Heart right ventricle (tissue), 16 donors: Measurements from ENCODE around the gene E2F1. TPM values are rescaled to one million over a fixed set of nuclear protein-coding genes. Genes with fewer than 3 reads are reported as not detected.

Experiments used
- ATAC-seq, 8 donors: fragments of 200-7000 bp; cut with Tn5 transposase; one replicate each; pipeline ENCODE4 v1.9.1; 2020; ENCODE audit warnings: mild to moderate bottlenecking in 8 of 8, moderate library complexity in 8 of 8, moderate number of reproducible peaks in 1 of 8
- DNase-seq, 2 donors: peaks; one replicate each; pipeline ENCODE4 v3.0.0-alpha.2; 2020
- H3K27ac ChIP-seq, 10 donors: fragments of 200-600 bp; sonication (generic) in 2 of 10; one replicate each; pipeline versions ENCODE4 v1.5.0 to v1.8.0; 2020 to 2022; ENCODE audit warnings: mild to moderate bottlenecking in 3 of 10
- H3K27me3 ChIP-seq, 7 donors: fragments of 200-600 bp; one replicate each; pipeline ENCODE4 v1.8.0; 2021 to 2022; ENCODE audit warnings: mild to moderate bottlenecking in 2 of 7
- H3K36me3 ChIP-seq, 9 donors: fragments of 200-600 bp; sonication (generic) in 1 of 9; one replicate each; pipeline versions ENCODE4 v1.5.0 to v1.8.0; 2020 to 2022; ENCODE audit warnings: mild to moderate bottlenecking in 2 of 9
- H3K4me1 ChIP-seq, 9 donors: fragments of 200-600 bp; sonication (generic) in 1 of 9; one replicate each; pipeline versions ENCODE4 v1.5.0 to v1.8.0; 2020 to 2022; ENCODE audit warnings: mild to moderate bottlenecking in 4 of 9
- H3K4me3 ChIP-seq, 10 donors: fragments of 200-600 bp; sonication (generic) in 2 of 10; one replicate each; pipeline versions ENCODE4 v1.5.0 to v1.8.0; 2020 to 2022; ENCODE audit warnings: mild to moderate bottlenecking in 7 of 10, moderate library complexity in 2 of 10
- H3K9me3 ChIP-seq, 11 donors: fragments of 200-600 bp in 10 of 11; sonication (generic) in 2 of 11; one replicate each; pipeline versions ENCODE4 v1.5.0 to v1.8.0; 2013 to 2022; ENCODE audit warnings: mild to moderate bottlenecking in 2 of 11, control low read depth in 1 of 11, moderate library complexity in 1 of 11
- WGBS, 2 donors: extraction: QIAGEN DNeasy Blood & Tissue Kit; methylation state at CpG; one replicate each; pipeline ENCODE4 v1.1.7; 2013; ENCODE audit warnings: inconsistent platforms in 1 of 2; 5-methylcytosine and 5-hydroxymethylcytosine counted together
- intact Hi-C, 10 donors: fragments of 100-400 bp; cut with DNase I; formaldehyde crosslinking; loops; one replicate each; pipeline versions ENCODE4 v1.11.1 to v1.14.2; 2022
- polyA plus RNA-seq, 2 donors: library from polyadenylated mRNA; stranded (reverse); fragments of 200-250 nt; gene quantifications; one replicate each; pipeline ENCODE4 v1.2.3, GENCODE V29; 2013
- total RNA-seq, 10 donors: library from RNA; stranded (reverse); fragmentation: NEBNext Ultra II Directional in 3 of 10; extraction: Animal tissue kit (Norgen Biotek cat#: 25700) in 3 of 10; gene quantifications; one replicate each; pipeline versions ENCODE4 v1.2.1 to v1.2.4, GENCODE V29; 2021 to 2023
- TF ChIP-seq, protein P1 (sequence below), 9 donors: fragments of 200-600 bp; sonication (generic) in 2 of 9; IDR thresholded peaks; one replicate each; pipeline versions ENCODE4 v1.5.0 to v1.8.0; 2021 to 2022; ENCODE audit warnings: antibody characterized with exemption in 9 of 9, mild to moderate bottlenecking in 5 of 9, moderate library complexity in 1 of 9
- donor health status: Arrhythmogenic right ventricular cardiomyopathy.
- donor health status: ischemic (EF 13 %, LVEDD 7.1; RV severe dilation, severe dysfunction).
- donor health status: healthy with polysubstance abuse.
- donor health status: DM: no; HTN: yes; CAD: no.
- donor health status: DM: no; HTN: no; CAD: no.
- donor health status: ischemic (EF 25% LVEDD 6.9; RV normal size, moderate dysfunction).
- donor health status: ischemic (EF 25% LVEDD 5.7; RV mildly dilated, moderate dysfunction).
- donor health status: healthy.
- donor health status: DM: yes; HTN: yes; CAD: no.
- donor health status: Ischemic cardiomyopathy.
- donor health status: ischemic (EF 35%, LVEDD 5.7; RV mildly dilated, moderate dysfunction).
- donor health status: nonischemic (EF 11% LVEDD 7.7; RV severe dilation, severe dysfunction).
- donor health status: DM: yes; HTN: yes; CAD: no.
- donor health status: PGD.
- donor health status: ischemic (EF 29% LVEDD 5.4; RV normal size, mild dysfunction).
- donor health status: nonischemic (EF 23%, LVEDD 6.1; RV moderate dilation, normal function).

E2F1 gene
- total and polyA plus RNA-seq, 12 donors, result 0.44 to 3.4 (median 1.2) TPM

DNA sequence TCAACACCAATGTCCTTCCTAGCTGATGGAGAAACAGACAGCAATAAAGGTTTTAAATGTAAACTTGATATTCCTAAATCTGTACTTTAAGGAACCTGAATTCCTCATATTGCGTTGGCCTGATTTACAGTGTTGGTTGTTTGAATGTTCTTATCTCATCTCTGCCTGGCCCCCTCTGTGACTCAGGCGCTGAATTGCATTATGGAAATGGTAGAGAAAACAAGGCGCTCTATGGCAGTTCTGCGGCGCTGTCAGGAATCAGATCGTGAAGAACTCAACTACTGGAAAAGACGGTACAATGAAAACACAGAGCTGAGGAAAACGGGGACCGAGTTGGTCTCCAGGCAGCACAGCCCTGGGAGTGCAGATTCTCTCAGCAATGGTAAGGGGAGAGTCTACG lies 56.7 kb downstream of the E2F1 start:
- H3K27me3 ChIP-seq, result no peaks in the 10 kb centered on the region
- H3K4me3 ChIP-seq, result no peak overlapping the region
- DNase-seq (no peak), ATAC-seq (no peak)
- intact Hi-C loops, result no loop called here
- no peaks in the 10 kb centered on the region for H3K9me3 ChIP-seq
- H3K4me1 ChIP-seq, result no peaks in the 10 kb centered on the region
- H3K36me3 ChIP-seq, result peaks cover 0 to 100% (median 38%) of the 10 kb centered on the region in 9 donors
- TF ChIP-seq, protein P1, sequence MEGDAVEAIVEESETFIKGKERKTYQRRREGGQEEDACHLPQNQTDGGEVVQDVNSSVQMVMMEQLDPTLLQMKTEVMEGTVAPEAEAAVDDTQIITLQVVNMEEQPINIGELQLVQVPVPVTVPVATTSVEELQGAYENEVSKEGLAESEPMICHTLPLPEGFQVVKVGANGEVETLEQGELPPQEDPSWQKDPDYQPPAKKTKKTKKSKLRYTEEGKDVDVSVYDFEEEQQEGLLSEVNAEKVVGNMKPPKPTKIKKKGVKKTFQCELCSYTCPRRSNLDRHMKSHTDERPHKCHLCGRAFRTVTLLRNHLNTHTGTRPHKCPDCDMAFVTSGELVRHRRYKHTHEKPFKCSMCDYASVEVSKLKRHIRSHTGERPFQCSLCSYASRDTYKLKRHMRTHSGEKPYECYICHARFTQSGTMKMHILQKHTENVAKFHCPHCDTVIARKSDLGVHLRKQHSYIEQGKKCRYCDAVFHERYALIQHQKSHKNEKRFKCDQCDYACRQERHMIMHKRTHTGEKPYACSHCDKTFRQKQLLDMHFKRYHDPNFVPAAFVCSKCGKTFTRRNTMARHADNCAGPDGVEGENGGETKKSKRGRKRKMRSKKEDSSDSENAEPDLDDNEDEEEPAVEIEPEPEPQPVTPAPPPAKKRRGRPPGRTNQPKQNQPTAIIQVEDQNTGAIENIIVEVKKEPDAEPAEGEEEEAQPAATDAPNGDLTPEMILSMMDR (IDR thresholded peaks at IDR 0.05), result no peak
- no peak overlapping the region for H3K27ac ChIP-seq
- 94 to 96% methylated on average over 10 of the region's 10 CpGs for WGBS, 2 donors

DNA sequence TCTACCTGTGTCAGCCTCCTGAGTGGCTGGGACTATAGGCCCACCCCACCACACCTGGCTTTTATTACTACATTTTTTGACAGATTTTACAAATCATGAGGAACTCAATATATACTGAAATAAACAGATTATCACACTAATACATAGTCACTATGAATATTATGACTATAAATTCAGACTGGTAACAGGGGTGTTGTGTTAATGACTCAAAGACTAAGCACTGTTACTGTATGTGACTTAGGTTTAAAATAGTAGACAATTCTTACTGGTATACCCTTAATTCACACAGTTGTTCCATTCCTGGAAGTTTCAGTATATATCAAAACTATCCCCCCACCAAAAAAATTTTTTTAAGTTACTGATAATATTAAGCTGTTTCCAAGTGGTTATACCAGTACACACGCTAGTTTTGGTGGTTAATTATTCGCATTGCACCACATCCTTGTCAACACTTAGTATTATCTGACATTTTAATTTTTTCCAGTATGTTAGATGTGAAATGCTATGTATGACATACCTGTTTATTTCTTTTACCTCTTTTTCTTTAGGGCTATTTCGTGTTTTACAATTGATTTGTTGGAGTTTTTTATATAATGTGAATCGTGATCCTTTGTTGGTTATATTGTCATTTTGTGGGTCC lies 58.5 kb downstream of the E2F1 start:
- no peak for DNase-seq
- intact Hi-C loops, result no loop called here
- ATAC-seq, result no peak
- 96 to 99% methylated on average over 4 of the region's 4 CpGs for WGBS, 2 donors
- Histone ChIP-seq H3K4me3 (no peak overlapping the region), H3K4me1 (no peaks in the 10 kb centered on the region), H3K27me3 (no peaks in the 10 kb centered on the region), H3K9me3 (no peaks in the 10 kb centered on the region), H3K27ac (no peak overlapping the region), H3K36me3 (peaks cover 0 to 100% (median 35%) of the 10 kb centered on the region in 9 donors)
- TF ChIP-seq, protein P1 (IDR thresholded peaks at IDR 0.05), result no peak

GRCh38 chr20:33626190-33626589 lies 60.0 kb downstream of the E2F1 start:
- Histone ChIP-seq H3K4me1 (peaks cover 0 to 7% (median 0%) of the 10 kb centered on the region in 9 donors), H3K9me3 (no peaks in the 10 kb centered on the region), H3K27me3 (no peaks in the 10 kb centered on the region), H3K4me3 (no peak overlapping the region), H3K36me3 (peaks cover 0 to 92% (median 33%) of the 10 kb centered on the region in 9 donors), H3K27ac (no peak overlapping the region)
- TF ChIP-seq, protein P1 (IDR thresholded peaks at IDR 0.05), result no peak
- DNase-seq, result no peak
- WGBS, 2 donors, result 96 to 97% methylated on average over 4 of the region's 4 CpGs
- intact Hi-C loops, result no loop called here
- ATAC-seq, result no peak

Other genes with a start within 250 kb of the E2F1 start
- 100 to 1,000 TPM; 137 to 219 (median 150) TPM for gene SNTA1, start 242.6 kb downstream of the E2F1 start, total RNA-seq
- 100 to 1,000 TPM in 1 of 2 donors, 10 to 100 TPM in 1; 83.7 to 207 TPM for gene SNTA1, start 242.6 kb downstream of the E2F1 start, polyA plus RNA-seq
- gene CBFA2T2, start 196.3 kb downstream of the E2F1 start, total RNA-seq, result 10 to 100 TPM in 8 of 10 donors, 1 to 10 TPM in 2; 8.5 to 13.3 (median 11.5) TPM
- gene CBFA2T2, start 196.3 kb downstream of the E2F1 start, polyA plus RNA-seq, result 1 to 10 TPM; 3.5 to 8.0 TPM
- not detected for gene C20orf144, start 24.1 kb downstream of the E2F1 start, total RNA-seq
- under 1 TPM in 1 of 2 donors, not detected in 1; 0.03 TPM for gene C20orf144, start 24.1 kb downstream of the E2F1 start, polyA plus RNA-seq
- gene ACTL10, start 19.4 kb downstream of the E2F1 start, total RNA-seq, result under 1 TPM in 6 of 10 donors, not detected in 4; 0.11 to 0.39 (median 0.25) TPM
- 1 to 10 TPM in 1 of 2 donors, under 1 TPM in 1; 0.59 to 1.2 TPM for gene ACTL10, start 19.4 kb downstream of the E2F1 start, polyA plus RNA-seq
- gene NECAB3, start 12.0 kb downstream of the E2F1 start, total RNA-seq, result 10 to 100 TPM; 53.7 to 92.8 (median 77.2) TPM
- gene NECAB3, start 12.0 kb downstream of the E2F1 start, polyA plus RNA-seq, result 10 to 100 TPM; 36.6 to 90.6 TPM
- 10 to 100 TPM in 9 of 10 donors, 1 to 10 TPM in 1; 9.6 to 14.8 (median 12.3) TPM for gene PXMP4, start 33.9 kb upstream of the E2F1 start, total RNA-seq
- 1 to 10 TPM; 4.6 to 4.9 TPM for gene PXMP4, start 33.9 kb upstream of the E2F1 start, polyA plus RNA-seq
- 1 to 10 TPM in 8 of 10 donors, under 1 TPM in 2; 0.85 to 2.6 (median 1.5) TPM for gene ZNF341, start 45.6 kb upstream of the E2F1 start, total RNA-seq
- gene ZNF341, start 45.6 kb upstream of the E2F1 start, polyA plus RNA-seq, result 1 to 10 TPM; 1.8 to 3.7 TPM
- gene CHMP4B, start 125.0 kb upstream of the E2F1 start, total RNA-seq, result 100 to 1,000 TPM in 6 of 10 donors, 10 to 100 TPM in 4; 88.3 to 137 (median 103) TPM
- gene CHMP4B, start 125.0 kb upstream of the E2F1 start, polyA plus RNA-seq, result 100 to 1,000 TPM in 1 of 2 donors, 10 to 100 TPM in 1; 87.5 to 246 TPM